AG09309 (cell line): ENCODE measurements around the gene RMRP.

ENCODE experiments used
- DNase-seq: peaks from one replicate; pipeline ENCODE4 v3.0.0-alpha.2; 2010; ENCODE audit warnings: low read depth
- H3K4me3 ChIP-seq: 2 replicates; pipeline ENCODE4 v1.5.1; 2011; ENCODE audit warnings: mild to moderate bottlenecking, low read depth, low read length, moderate library complexity; ENCODE audit not compliant: control insufficient read depth
- TF ChIP-seq, protein P1 (sequence below): IDR thresholded peaks from 2 replicates; pipeline ENCODE4 v1.5.1; 2011; ENCODE audit warnings: mild to moderate bottlenecking, low read depth, low read length, inconsistent platforms; ENCODE audit not compliant: insufficient read depth, control insufficient read depth; ENCODE audit errors: missing control alignments

Gene RMRP

DNA sequence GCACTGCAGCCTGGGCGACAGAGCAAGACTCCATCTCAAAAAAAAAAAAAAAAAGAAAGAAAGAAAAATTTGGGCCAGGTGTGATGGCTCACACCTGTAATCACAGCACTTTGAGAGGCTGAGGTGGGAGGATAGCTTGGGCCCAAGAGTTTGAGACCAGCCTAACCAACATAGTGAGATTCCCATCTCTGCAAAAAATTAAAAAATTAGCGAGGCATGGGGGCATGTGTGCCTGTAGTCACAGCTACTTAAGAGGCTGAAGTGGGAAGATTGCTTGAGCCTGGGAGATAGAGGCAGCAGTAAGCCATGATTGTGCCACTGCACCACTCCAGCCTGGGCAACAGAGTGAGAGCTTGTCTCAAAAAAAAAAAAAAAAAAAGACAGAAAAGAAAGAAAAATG is 4.2 kb downstream of the RMRP start:
- DNase-seq, result no peak
- no peak overlapping the region for H3K4me3 ChIP-seq
- TF ChIP-seq, protein P1, sequence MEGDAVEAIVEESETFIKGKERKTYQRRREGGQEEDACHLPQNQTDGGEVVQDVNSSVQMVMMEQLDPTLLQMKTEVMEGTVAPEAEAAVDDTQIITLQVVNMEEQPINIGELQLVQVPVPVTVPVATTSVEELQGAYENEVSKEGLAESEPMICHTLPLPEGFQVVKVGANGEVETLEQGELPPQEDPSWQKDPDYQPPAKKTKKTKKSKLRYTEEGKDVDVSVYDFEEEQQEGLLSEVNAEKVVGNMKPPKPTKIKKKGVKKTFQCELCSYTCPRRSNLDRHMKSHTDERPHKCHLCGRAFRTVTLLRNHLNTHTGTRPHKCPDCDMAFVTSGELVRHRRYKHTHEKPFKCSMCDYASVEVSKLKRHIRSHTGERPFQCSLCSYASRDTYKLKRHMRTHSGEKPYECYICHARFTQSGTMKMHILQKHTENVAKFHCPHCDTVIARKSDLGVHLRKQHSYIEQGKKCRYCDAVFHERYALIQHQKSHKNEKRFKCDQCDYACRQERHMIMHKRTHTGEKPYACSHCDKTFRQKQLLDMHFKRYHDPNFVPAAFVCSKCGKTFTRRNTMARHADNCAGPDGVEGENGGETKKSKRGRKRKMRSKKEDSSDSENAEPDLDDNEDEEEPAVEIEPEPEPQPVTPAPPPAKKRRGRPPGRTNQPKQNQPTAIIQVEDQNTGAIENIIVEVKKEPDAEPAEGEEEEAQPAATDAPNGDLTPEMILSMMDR, result no peak

DNA sequence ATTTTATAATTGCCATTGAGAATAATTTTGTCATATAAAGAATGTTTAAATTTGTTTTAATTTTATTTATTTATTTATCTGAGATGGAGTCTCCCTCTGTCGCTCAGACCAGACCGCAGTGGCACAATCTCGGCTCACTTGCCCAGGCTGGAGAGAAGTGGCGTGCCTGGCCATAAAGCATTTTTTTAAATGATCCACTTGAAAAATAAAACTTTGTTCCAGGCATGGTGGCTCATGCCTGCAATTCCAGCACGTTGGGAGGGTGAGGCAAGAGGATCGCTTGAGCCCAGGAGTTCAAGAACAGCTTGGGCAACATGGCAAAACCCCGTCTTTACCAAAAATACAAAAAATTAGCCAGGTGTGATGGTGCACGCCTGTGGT is 5.0 kb downstream of the RMRP start:
- TF ChIP-seq, protein P1, result no peak
- no peak overlapping the region for H3K4me3 ChIP-seq
- DNase-seq, result no peak

DNA sequence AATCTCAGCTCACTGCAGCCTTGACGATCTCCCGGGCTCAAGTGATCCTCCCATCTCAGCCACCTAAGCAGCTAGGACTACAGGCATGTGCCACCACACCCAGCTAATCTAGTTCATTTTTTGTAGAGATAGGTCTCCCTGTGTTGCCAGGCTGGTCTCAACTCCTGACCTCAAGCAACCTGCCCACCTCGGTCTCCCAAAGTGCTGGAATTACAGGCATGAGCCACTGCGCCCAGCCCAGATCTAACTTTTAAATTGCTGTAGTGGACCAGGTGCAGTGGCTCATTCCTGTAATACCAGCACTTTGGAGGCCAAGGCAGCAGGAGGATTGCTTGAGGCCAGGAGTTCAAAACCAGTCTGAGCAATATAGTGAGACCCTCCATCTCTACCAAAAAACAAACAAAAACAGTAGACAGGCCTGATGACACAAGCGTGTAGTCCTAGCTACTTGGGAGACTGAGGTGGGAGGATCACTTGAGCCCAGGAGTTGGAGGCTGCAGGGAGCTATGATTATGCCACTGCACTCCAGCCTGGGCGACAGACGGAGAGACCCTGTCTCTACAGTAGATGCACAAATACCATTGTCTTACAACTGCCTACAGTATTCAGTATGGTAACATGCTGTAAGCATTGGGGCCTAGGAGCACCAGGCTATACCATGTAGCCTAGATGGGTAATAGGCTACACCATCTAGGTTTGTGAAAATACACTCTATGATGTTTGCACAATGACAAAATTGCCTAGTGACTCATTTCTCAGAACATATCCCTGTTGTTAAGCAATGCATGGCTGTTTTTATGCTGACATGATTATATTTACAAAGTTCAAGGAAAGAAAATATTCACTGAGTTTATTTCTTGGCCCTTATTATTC is 5.6 kb downstream of the RMRP start:
- no peak for DNase-seq
- H3K4me3 ChIP-seq, result no peak overlapping the region
- TF ChIP-seq, protein P1, result no peak

DNA sequence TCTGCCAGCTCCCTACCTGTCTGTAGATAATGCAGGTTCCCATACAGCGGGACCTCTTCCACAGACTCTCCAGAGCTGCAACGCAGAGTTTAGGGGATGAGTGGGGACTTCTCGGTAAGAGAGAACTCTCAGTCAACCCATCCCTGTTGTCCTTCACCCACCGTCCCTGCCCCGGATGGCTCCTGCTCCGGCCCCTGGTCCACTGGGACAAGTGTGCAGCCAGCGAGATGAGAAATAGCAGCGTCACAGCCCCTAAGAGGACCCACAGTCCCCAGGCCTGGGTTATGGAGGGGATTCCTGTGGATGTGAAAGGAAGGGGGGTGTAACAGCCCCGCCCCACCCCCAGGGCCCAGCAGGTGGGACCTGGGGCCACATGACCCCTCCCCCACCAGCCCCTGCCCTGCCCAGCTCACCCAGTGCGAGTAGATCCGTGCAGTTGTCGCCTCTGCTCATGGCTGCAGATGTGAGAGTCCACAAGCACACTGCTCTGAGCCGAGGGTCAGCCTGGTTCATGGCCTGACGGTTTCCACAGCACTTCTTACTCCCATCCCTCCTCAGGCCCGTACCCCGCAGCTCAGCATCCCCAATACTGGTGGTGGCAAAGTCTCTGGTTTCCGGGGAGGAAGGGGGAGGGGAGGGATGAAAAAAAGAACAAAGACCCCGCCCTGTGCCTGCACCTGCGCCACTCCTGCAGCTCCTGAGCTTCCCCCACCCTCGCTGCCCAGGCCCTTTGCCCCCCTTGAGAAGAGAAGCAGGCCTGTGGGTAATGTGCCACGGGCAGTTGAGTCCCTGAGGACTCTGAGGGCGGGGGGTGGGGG is 7.3 kb downstream of the RMRP start, which contains the start of gene SIT1:
Gene SIT1 (minus strand): TSS at position 591 of the 818 bp plus-strand sequence. CDS start 78 bp downstream, at position 513.
- H3K4me3 ChIP-seq, result no peak within 1 kb of the TSS
- no peak for DNase-seq

DNA sequence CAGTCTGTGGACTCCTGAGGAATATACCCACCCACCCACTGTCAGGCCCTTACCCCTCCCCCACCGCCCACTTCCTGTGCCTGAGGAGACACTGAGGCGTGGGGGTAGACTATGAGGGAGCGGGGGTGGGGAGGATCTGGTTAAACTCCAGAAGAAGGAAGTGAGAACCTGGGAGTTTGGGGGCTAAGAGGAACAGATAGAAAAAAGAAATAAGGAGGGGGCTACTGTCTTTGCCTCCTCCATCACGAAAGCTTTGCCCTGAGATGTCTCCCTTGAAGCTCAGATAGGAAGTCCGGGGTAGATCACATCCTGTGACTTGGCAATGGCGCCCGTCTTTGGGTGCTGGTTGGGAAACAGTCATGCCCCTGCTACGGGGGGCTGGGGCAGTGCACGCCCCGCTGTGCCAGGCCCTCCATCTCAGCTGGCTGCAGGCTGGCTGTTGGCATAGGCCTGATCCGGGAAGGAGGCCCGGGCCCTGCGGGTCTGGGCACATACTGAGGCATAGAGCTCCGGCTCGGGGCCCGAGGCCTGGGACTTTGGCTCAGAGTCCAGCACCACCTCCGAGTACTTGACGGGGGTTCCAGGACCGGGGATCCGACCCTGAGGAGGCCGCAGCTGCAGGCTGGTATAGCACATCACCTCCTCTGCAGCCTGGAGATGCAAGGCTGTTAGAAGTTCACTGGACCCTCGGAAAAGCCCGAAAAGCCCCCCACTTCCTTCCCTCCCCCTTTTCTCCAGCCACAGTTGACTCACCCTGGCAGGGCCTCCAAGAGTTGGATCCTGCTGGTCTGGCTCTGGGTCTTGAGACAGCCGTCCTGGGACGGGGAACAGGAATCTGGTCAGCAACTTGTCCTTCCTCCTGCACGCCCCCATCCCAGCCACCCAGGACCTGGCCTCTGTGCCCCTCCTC is 8.1 kb downstream of the RMRP start:
- no peak overlapping the region for H3K4me3 ChIP-seq
- DNase-seq, result no peak

More for the DNA sequence above, 7.3 kb downstream of the RMRP start, which contains the start of gene SIT1:
- TF ChIP-seq, protein P1, result no peak

More for the DNA sequence above, 8.1 kb downstream of the RMRP start:
- TF ChIP-seq, protein P1, result no peak
